HG02763 (cell line): ENCODE data around the gene EEF1AKMT2.
"Not testable (repeated sequence)": the region's sequence is repeated elsewhere in the genome, so short reads cannot be mapped to it uniquely, and the experiment has no call there.

ENCODE experiments used
- ATAC-seq: cut with Tn5 transposase; IDR thresholded peaks from one replicate; pipeline ENCODE4 v1.9.1; 2021; ENCODE audit warnings: mild to moderate bottlenecking, moderate library complexity; ENCODE audit not compliant: unreplicated experiment

Gene EEF1AKMT2

DNA sequence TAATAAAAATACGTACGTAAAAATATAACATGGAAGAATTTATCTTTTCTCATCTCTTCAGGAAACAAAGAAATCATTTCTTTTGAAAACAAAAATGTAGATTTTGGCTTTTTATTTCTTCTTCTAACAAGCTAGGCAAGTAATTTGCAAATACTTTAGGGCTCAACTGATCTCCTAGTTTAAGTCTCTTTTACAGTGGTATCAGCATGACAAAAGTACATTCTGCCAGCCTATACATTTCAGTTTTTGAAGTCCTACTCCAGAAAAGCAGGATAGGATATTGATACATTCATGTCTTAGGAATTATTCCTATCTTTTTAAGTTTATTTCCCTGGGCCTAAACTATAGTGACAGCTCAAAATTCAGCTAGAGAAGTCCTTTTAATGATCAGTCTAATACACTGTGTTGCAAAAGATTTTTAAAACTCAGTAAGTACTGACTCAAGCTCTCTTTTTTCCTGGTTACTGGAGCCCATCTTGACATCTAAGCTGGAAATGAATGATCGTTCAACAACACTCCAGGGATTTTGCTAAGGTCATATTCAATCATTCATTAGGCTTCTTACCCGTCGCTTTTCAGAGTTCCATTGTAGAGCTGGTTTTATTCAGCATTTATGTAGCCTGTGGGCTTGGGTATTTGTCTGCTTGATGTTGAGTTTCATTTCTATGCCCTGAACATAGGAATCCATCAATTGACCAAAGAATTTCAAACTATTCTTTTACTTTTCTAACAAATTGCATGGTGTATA lies 35.4 kb downstream of the EEF1AKMT2 start:
- no peak for ATAC-seq

DNA sequence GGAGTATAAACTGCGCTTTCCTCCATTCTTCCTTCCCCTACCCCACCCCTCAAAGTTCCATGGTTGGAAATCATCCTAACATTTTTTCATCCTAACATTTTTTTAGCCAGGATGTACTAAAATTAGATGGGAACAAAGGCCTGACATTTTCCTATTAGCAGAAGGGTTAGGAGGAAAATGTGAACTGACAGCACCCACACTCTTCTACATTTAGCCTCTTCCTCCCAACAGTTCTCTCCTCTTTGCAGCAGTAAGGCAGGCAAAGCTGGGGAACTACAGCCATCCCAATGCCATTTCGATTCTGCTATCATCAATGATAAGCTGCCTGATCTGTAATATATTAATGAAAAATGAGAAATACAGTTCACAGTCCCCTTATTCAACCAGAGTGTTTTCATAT lies 36.1 kb downstream of the EEF1AKMT2 start:
- no peak for ATAC-seq

DNA sequence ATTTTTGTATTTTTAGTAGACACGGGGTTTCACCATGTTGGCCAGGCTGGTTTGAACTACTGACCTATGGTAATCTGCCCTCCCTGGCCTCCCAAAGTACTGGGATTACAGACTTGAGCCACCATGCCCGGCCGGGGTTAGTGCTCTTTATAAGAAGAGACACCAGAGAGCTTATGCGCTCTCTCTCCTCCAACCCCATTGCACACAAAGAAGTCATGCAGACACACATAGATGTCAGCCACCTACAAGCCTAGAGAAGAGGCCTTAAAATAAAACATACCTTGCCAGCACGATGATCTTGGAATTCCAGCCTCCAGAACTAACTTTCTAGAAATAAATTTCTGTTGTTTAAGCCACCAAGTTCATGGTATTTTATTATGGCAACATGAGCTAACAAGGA lies 37.5 kb downstream of the EEF1AKMT2 start:
- no peak for ATAC-seq

DNA sequence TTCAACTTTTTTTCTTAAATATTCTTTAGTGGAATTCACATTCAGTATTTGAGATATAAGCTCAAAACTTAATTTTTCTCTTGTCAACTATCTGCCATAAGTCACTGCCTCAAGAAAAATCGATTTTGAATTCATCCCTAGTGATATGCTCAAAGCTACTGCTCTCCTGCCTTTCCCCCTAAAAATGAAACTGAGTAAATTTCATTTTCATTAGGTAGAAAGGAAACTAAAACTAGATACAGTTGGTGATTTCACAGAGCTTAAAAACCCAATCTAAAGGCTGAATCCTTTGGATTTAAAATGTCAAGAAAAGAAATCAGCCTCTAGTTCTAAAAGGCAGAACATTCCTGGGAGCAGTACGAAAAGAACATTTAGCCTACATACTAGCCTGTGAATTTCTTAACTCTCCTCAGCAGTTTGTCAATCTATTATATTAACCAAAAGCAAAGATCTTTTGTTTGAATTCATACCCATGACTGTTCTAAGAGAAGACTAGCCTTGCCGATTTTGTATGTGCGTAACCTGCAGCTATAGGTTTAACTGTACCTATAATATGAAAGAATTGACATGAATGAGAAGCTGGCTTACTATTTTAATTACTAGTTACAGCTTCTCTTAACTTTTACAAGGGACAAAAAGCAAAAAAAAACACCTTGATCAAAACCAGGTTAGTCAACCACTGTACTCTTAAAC lies 42.6 kb downstream of the EEF1AKMT2 start:
- no peak for ATAC-seq

DNA sequence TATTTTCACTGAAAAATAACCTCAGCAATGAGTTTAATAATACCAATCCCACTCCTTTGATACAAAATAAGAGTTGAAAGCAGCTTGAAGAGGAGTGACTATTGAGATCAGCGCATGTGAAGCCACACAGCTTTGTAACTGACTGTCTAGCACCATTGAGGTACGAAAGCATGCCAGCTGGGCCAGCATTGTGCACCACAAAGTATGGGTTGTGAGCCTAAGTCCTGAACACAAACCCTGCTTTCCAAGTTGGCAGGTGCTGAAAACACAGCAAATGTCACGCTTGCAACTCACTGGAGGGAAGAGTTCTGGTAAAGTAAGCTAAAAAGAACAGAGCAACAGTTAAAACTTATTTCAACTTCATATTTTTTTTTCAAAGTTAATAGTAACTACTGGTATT lies 43.5 kb downstream of the EEF1AKMT2 start:
- ATAC-seq = no peak

DNA sequence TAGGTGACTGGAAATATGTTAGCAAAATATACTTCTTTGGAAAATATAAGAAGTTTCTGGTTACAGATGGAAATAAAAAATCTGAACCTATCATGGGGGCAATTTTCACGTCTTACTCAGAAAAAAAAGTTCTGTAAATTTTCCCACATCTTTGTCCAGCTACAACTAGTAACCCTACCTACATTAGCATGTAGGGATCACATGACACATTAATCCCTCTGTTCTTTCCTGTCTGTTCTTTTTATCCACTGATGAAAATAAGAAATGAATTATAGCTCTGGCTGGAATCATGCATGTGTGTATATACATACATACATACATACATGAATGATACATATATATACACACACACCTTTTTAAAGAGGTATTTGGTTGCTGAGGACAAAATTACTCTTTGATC lies 43.9 kb downstream of the EEF1AKMT2 start:
- ATAC-seq = no peak

DNA sequence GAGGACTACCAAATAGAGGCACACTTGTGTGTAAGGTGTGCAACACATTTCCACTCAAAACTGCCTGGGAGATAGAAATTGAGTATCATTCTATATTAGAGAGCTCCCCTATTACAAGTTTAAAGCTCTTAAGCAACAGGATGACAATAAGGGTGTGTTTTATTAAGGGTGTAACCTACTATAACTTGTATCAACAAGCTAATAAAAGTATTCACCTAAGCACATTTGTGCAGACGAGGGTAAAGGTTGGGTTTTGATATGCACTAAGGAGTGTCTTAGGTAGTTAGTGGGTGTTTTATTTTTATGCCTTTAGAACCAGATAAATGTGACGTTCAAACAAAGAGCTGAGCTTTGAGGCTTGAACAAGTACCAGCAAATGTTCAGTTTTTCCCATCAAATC lies 44.7 kb downstream of the EEF1AKMT2 start:
- ATAC-seq = no peak

DNA sequence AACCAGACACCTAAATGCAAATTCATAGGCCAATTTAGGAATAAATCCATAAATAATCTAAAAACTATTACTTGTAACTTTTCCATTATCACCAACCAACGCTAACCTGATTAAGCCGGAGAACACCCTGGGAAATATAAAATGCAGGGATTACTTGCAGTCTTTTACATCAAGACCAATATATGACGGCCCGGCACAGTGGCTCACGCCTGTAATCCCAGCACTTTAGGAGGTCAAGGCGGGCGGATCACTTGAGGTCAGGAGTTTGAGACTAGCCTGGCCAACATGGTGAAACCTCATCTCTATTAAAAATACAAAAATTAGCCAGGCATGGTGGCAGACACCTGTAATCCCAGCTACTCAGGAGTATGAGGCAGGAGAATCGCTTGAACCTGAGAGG lies 45.2 kb downstream of the EEF1AKMT2 start:
- ATAC-seq = not testable (repeated sequence)

DNA sequence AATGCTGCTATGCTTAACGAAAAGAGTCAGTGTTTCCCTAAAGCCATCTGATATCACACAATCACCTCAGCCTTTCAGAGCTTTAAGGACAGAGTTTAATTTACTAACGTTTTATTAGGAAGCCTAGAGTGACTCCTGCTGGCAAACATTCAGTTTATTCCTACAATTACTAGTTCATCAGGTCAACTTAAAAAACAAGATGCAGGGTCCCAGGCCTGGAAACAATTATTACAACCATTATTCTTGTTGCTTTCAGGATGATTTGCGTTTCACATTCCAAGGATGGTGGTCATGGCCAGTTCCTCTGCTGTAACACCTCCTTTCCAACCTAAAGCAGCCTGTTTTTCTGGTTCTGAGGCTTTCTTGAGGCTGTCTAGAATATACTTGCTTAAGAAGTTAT lies 46.0 kb downstream of the EEF1AKMT2 start:
- no peak for ATAC-seq

DNA sequence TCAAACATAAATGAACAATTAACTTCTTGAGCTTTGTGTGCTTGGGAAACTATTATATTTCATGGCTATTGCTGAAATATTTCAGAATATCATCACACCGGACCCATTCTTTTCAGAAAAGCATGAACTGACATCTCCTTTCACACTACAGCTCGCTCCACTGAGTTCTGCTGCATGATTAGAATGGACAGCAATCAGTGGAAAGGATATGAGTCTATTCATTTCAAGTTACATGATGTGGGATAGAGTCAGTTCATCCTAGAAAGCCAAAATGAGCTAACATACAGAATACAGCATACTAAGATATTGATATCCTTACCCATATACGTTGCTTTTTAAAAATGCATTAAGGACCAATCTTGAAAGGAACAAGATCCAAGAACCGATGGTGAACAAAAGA lies 46.4 kb downstream of the EEF1AKMT2 start:
- ATAC-seq = no peak

DNA sequence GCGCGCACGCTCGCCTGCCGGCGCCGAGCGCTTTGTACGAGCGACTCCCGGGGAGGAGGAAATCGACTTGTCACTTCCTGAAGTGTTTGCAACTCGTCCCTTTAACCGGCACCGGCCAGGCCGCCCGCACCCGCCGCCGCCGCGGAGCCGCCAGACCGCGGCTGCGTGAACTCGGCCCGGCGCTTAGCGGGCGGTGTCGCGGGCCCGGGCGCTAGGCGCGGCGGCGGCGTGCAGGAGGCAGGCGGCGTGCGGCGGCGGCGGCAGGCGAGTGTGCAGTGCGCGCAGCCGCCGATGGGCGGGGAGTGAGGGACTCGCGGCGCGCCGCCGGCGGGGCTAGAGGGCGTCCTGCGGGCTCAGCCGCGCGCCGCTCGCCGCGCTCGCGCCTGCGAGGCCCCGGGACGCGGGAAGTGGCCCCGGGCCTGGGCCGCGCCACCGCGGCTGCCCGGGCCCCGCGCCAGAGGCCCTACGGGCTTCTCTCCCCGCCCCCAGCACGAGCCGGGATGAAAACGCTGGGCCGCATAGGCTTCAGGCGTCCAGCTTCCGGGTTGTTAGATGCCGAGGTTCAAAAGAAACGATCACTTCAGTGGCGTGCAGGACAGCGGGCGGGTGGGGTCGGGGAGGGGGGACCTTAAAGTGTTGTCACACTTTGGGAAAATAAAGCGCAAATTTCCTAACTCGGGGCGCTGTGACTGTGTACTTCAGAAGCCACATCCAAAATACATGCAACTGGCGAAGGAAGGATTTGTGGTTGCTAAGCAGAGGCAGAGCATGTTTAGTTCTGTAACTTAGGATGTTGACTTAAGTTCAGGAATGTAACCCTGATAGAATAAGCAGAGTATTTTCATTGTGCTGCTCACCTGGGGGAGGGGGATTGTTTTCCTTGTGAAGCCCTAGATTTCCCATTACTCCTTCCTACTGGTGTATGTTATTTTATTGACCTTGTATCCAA lies 47.3 kb downstream of the EEF1AKMT2 start, which contains the start of gene FAM53B:
FAM53B (minus strand) TSS at position 277 of the 949 bp plus-strand sequence. CDS start 37,665 bp downstream, outside the sequence.
- peak; percentile 63 for ATAC-seq

DNA sequence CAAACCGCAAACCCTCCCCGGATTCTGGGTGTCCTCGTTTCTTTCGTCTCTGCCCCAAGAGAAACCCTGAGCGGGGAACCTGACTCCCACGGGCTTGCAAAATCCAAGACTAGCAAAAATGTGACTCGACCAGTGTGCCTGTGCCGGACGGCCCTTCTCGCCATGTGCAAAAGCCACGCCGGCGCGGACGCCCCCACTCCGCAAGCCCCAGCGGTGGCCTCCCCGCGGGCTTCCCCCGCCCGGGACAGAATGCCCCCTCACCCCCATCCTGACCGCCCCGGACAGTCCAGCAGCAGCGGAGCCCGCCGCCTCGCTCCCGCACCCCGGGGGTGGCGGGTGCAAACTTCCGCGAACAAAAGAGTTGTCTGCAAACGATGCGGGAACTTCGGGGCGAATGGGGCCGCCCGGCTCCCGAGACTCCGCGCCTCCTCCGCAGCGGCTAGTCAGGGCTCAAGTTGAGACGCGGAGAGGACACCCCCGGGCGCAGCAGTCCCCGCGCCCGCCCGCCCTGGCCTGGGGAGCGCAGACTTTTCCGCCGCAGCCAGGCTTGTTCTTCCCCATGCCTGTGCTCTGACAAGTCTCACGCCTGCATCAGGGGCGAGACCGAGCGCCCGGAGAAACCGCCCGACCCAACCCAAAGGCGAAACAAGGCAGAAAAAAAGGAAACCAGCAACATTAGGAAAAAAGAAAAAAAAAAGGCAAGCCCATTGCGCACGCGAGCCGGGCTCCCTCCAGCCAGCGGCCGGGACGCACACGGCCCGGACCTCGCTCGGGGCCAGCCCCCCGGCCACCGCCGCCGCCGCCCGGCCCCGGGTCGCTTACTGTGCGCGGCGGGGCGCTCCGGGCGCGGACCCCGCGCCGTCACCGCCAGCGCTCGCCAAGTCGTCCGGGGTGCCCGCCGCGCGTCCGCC lies 48.2 kb downstream of the EEF1AKMT2 start:
- peak; percentile 36 for ATAC-seq

DNA sequence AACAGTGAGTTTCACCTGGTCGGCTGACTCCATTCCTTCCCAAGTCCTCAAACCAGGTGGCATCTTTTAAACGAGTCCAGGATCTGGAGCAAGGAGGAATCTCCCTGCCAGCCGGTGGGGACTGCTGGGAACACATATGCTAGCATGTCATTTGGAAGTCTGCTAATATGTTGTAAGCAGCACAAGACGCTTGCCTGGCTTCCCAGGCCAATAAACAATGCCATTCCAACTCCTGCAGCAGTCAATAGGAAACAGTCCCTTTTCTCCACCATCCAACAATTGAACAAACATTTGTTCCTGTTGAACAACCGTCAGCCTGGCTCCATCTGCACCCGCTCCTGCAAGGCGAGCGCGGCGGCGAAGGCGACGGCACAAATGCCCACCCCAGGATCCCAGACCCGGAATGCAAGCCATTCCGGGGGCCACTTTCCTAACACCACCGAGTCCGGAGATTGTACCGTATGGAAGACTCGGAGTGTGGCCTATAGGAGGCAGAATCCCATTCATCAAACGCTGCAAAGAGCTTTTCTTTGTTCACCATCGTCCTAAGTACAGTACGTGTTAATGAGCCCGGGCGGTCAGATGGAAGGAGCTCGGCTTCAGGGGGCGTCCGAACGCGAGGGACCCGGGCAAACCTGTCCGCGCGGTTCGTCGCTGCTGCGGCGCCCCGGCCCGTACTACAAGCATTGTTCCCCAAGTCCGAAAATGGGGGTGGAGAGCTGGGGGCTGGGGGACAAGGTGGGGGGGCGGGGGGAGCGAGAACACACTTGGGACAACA lies 49.1 kb downstream of the EEF1AKMT2 start:
- ATAC-seq = no peak

DNA sequence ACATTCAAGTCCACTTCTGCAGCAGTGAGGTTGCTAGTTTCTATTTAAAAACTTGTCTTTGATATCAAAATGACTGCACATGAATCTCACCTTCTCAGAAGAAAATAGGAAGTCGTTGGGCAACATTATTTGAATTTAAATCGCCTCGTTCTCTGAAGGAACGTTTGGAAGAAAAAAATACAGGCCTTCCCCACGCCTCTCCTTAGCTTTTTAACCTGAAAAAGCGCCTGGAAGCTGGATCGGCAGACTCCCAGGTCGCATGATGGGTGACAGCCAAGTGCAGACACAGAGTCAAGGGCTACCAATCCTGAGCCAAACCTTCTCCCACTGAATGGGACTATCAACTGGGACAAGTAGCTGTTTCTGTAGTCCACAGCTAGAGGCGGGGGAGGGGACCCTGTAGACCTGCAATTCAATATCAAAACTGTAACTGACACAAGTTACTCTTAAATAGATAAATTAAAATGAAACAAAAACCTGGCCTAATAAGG lies 49.7 kb downstream of the EEF1AKMT2 start:
- ATAC-seq = no peak

DNA sequence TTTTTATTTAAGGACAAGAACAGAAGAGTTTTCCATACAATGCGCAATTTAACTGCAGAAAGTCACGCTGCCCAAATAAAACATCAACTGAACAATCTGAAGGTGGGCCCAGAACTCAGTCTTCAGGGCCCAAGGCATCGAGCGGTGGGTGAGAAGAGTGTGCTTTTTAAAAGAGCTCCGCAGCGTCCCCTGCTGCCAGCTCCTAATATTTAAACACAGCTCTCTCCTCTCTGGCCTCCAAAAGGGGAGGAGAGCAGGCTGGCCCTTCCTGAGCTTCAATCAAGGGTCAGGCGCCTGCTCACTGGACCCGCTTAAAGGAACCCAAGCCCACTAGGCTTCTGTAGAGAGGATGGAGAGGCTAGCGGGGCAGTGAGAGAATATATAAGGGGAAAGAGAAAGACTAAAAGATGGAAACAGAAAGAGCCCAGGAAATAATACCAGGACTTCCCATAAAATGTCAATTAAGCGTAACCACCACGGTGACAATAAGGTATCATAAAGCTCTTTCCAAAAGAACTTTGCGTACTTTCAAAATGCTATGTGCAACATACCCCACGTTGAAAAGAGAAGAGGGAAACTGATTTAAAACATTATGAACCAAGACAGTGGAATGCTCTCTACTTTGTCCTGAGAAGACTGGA lies 50.3 kb downstream of the EEF1AKMT2 start:
- ATAC-seq = peak; percentile 40

DNA sequence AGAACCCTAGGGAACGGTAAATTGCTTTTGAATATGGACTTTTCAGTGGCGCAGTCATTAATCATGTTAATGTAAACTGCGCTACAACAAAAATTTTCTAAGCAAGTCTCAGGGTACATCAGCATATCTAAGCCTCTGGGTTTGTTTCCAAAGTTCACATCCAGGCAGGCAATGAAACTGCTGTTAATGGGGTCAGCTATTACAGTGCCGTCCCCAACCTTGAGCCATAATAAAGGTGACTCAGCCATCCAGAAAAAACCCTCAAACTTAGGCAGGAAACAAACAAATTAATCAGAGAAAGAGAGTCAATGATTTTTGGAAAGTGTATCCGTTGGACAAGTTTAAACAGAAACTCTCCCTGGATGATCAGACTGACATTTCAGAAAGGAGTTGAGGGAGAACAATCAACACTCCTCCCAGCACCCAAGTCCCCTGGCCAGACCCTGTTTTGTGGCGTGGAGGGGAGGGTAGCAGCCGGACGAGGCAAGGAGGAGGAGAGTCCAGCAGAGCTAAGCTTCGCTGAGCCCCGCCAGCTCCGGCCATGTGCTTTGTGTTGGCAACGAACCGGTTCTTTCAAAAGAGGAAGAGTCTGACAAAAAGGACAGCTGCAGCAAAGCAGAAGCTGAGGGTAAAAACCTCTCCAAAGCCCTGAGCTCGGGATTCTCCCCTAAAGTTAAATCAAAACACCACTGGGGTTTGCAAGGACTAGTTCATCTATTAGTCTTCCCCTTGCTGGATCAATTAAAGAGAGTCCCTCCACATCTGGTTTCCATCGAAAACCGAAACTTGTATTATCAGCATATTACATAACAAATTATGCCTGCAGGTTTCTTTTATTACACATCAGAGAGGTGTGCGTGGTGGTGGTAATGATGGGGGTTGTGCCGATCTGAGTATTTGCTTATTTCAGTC lies 51.1 kb downstream of the EEF1AKMT2 start:
- peak; percentile 9 for ATAC-seq

DNA sequence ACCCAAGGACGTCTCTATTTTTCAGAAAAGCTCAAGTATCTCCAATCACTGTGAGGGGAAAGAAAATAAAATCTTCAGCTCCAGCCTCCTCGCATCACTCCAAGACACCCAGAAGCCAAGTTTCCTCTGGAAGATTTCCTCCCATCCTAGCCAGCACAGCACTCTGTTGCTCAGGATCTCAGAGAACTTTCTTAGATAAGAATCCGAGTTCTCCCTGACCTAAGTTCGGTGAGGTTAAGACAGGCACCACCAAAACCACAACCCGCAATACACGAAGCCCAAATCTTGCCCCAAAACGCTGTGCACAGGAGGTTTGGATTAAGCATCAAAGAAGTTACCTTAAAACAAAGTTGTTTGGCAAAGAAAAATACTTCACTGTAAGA lies 51.7 kb downstream of the EEF1AKMT2 start:
- ATAC-seq = no peak
